ENCODE results near the gene BICD1. TPM values are rescaled to one million over a fixed set of nuclear protein-coding genes. Genes with fewer than 3 reads are reported as not detected.

BICD1 gene
- total and polyA plus RNA-seq, 2 experiments from 2014 or later, result 59.3 to 83.6 TPM

DNA sequence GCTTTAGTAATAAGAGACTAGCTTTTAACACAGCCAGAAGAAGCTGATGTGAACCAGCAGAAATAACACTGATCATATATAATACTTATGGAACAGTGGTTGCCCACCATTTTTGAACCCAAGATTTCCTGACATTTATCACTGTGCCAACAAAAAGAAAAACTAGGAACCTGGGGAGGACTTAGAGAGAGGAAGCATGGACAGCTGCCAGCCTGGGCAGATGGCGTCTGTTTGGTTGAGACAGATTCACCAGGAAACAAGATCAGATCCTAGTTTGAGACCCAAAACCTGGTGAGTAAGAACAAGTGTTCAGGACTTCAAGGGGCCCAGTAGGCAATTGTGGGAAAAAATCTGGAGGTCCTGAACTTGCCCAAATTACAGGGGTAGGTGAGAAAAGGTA lies 95.3 kb downstream of the BICD1 start:
- Mint-ChIP-seq H3K27ac (no peak overlapping the region), H3K9me3 (peaks cover 31% of the 10 kb centered on the region), H3K36me3 (ENCODE audit: low read depth) (peaks cover 60% of the 10 kb centered on the region), H3K4me1 (peaks cover 2% of the 10 kb centered on the region), H3K27me3 (ENCODE audit: insufficient read depth, low read depth, poor library complexity) (peaks cover 3% of the 10 kb centered on the region), H3K4me3 (no peak overlapping the region)
- H3K79me2 ChIP-seq (replicated peaks; ENCODE audit: insufficient read depth), result peaks cover 34% of the 10 kb centered on the region
- no peaks in the 10 kb centered on the region for H3K27me3 ChIP-seq (ENCODE audit: insufficient read depth)
- H3K4me1 ChIP-seq (ENCODE audit: insufficient read depth), result 0 out of 2 replicates have a peak, but pooled peaks cover under 1% of the 10 kb centered on the region
- no peak overlapping the region for H2AFZ ChIP-seq
- H3K9me2 ChIP-seq (ENCODE audit: insufficient read depth), result 0 out of 2 replicates have a peak, but pooled peaks cover 5% of the 10 kb centered on the region
- 0 out of 2 replicates have a peak, but pooled peaks cover 9% of the 10 kb centered on the region for H3K36me3 ChIP-seq (ENCODE audit: insufficient read depth)
- peaks cover 3% of the 10 kb centered on the region; the same call in 1 of the 2 replicates for H4K20me1 ChIP-seq (replicated peaks; ENCODE audit: insufficient read depth)
- ATAC-seq (no peak), DNase-seq (ENCODE audit: low spot score) (no peak)
- H3K4me2 ChIP-seq, result no peak overlapping the region
- no peak overlapping the region for H3K27ac ChIP-seq (ENCODE audit: low read depth)
- TF ChIP-seq, protein P1, sequence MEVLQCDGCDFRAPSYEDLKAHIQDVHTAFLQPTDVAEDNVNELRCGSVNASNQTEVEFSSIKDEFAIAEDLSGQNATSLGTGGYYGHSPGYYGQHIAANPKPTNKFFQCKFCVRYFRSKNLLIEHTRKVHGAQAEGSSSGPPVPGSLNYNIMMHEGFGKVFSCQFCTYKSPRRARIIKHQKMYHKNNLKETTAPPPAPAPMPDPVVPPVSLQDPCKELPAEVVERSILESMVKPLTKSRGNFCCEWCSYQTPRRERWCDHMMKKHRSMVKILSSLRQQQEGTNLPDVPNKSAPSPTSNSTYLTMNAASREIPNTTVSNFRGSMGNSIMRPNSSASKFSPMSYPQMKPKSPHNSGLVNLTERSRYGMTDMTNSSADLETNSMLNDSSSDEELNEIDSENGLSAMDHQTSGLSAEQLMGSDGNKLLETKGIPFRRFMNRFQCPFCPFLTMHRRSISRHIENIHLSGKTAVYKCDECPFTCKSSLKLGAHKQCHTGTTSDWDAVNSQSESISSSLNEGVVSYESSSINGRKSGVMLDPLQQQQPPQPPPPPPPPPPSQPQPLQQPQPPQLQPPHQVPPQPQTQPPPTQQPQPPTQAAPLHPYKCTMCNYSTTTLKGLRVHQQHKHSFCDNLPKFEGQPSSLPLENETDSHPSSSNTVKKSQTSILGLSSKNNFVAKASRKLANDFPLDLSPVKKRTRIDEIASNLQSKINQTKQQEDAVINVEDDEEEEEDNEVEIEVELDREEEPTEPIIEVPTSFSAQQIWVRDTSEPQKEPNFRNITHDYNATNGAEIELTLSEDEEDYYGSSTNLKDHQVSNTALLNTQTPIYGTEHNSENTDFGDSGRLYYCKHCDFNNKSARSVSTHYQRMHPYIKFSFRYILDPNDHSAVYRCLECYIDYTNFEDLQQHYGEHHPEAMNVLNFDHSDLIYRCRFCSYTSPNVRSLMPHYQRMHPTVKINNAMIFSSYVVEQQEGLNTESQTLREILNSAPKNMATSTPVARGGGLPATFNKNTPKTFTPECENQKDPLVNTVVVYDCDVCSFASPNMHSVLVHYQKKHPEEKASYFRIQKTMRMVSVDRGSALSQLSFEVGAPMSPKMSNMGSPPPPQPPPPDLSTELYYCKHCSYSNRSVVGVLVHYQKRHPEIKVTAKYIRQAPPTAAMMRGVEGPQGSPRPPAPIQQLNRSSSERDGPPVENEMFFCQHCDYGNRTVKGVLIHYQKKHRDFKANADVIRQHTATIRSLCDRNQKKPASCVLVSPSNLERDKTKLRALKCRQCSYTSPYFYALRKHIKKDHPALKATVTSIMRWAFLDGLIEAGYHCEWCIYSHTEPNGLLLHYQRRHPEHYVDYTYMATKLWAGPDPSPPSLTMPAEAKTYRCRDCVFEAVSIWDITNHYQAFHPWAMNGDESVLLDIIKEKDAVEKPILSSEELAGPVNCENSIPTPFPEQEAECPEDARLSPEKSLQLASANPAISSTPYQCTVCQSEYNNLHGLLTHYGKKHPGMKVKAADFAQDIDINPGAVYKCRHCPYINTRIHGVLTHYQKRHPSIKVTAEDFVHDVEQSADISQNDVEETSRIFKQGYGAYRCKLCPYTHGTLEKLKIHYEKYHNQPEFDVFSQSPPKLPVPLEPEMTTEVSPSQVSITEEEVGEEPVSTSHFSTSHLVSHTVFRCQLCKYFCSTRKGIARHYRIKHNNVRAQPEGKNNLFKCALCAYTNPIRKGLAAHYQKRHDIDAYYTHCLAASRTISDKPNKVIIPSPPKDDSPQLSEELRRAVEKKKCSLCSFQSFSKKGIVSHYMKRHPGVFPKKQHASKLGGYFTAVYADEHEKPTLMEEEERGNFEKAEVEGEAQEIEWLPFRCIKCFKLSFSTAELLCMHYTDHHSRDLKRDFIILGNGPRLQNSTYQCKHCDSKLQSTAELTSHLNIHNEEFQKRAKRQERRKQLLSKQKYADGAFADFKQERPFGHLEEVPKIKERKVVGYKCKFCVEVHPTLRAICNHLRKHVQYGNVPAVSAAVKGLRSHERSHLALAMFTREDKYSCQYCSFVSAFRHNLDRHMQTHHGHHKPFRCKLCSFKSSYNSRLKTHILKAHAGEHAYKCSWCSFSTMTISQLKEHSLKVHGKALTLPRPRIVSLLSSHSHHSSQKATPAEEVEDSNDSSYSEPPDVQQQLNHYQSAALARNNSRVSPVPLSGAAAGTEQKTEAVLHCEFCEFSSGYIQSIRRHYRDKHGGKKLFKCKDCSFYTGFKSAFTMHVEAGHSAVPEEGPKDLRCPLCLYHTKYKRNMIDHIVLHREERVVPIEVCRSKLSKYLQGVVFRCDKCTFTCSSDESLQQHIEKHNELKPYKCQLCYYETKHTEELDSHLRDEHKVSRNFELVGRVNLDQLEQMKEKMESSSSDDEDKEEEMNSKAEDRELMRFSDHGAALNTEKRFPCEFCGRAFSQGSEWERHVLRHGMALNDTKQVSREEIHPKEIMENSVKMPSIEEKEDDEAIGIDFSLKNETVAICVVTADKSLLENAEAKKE (CRISPR knock-in tag; IDR thresholded peaks at IDR 0.05), result no peak
- TF ChIP-seq ZNF331 (CRISPR knock-in tag; IDR thresholded peaks at IDR 0.05; ENCODE audit: low read depth) (no peak), STAT1 (IDR thresholded peaks at IDR 0.05; ENCODE audit: unreplicated experiment) (no peak), POLR2AphosphoS5 (IDR thresholded peaks at IDR 0.05; ENCODE audit: low read depth) (no peak), CREB1 (CRISPR knock-in tag; IDR thresholded peaks at IDR 0.05; ENCODE audit: low read depth) (no peak), ZNF114 (CRISPR knock-in tag; IDR thresholded peaks at IDR 0.05) (no peak), EZH2phosphoT487 (IDR thresholded peaks at IDR 0.05; ENCODE audit: unreplicated experiment) (no peak), EZH2 (IDR thresholded peaks at IDR 0.05; ENCODE audit: low read depth, unreplicated experiment) (no peak), JUNB (IDR thresholded peaks at IDR 0.05; ENCODE audit: unreplicated experiment) (no peak)
- TF ChIP-seq, protein P2, sequence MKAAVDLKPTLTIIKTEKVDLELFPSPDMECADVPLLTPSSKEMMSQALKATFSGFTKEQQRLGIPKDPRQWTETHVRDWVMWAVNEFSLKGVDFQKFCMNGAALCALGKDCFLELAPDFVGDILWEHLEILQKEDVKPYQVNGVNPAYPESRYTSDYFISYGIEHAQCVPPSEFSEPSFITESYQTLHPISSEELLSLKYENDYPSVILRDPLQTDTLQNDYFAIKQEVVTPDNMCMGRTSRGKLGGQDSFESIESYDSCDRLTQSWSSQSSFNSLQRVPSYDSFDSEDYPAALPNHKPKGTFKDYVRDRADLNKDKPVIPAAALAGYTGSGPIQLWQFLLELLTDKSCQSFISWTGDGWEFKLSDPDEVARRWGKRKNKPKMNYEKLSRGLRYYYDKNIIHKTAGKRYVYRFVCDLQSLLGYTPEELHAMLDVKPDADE (IDR thresholded peaks at IDR 0.05), result no peak
- TF ChIP-seq, protein P3, sequence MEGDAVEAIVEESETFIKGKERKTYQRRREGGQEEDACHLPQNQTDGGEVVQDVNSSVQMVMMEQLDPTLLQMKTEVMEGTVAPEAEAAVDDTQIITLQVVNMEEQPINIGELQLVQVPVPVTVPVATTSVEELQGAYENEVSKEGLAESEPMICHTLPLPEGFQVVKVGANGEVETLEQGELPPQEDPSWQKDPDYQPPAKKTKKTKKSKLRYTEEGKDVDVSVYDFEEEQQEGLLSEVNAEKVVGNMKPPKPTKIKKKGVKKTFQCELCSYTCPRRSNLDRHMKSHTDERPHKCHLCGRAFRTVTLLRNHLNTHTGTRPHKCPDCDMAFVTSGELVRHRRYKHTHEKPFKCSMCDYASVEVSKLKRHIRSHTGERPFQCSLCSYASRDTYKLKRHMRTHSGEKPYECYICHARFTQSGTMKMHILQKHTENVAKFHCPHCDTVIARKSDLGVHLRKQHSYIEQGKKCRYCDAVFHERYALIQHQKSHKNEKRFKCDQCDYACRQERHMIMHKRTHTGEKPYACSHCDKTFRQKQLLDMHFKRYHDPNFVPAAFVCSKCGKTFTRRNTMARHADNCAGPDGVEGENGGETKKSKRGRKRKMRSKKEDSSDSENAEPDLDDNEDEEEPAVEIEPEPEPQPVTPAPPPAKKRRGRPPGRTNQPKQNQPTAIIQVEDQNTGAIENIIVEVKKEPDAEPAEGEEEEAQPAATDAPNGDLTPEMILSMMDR (conservative IDR thresholded peaks at IDR 0.05; ENCODE audit: low read depth in 2 of 2), result no peak
- H3K4me3 ChIP-seq, result no peak overlapping the region
- H3F3A ChIP-seq (replicated peaks; ENCODE audit: low read depth), result no peaks in the 10 kb centered on the region
